Fibroblast of skin of right biceps (primary cell): Measurements from ENCODE around the gene MBTD1.
"Not testable (repeated sequence)": the region's sequence is repeated elsewhere in the genome, so short reads cannot be mapped to it uniquely, and the experiment has no call there.

Experiments
- DNase-seq: peaks from one replicate; pipeline ENCODE4 v3.0.0-alpha.2; 2013

The MBTD1 gene

DNA sequence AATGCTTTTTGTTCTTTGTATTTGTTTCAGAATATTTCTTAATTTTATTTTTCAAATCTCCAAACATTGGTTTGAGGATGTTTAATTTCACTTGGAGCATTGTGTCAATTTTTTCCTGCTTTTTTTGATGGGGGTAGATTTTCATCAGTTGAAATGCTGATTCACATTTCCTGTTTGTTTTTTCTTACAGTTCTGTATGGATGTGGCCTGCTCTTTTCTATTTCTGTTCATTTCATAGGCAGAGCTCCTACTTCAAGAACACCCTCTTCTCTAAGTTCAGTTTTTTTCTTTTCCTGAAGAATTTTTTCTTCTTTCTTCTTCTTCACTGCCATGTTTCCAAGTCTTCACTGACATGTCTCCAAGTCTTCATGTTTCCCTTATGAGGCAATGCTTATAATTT, 8.8 kb downstream of the MBTD1 start:
- DNase-seq: no peak

DNA sequence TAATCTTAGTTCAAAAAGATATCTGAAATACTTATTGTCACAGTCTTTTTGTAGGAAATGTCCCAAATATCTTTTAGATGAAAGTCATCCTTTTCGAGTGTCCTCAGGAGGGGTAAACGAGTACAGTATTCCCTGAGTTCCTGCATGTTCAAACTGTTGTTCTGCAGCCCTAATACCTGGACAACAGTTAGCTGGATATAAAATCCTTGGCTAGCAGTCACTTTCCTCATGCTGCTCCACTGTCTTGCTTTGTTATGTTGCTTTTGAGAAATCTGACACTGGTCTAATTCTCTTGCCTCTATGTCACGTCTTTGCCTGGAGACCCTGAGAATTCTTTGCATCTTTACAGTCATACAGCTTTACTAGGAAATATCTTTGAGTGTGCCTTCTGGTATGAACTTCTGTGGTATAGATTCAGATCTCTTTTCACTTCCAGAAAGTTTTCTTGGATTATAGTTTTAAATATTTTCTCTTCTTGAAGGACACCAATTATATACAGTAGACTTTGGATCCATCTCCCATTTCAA, 9.5 kb downstream of the MBTD1 start:
- DNase-seq: no peak

DNA sequence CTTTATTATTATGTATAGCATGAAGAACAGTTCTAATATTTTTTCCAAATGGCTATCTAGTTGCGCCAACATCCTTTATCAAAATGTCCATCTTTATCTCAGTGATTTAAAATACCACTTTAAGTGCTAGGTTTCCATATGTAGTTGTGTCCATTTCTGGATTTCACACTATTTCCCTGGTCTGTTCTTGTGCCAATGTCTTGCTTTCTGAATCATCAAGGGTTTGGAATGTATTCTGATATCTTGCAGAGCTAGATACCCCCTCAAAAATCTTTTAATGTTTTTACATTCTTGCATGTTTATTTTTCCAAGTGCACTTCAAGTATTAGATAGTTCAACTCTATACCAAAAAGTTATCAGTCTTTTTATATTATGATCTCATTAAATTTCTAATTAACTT, 14.3 kb downstream of the MBTD1 start:
- DNase-seq: no peak

DNA sequence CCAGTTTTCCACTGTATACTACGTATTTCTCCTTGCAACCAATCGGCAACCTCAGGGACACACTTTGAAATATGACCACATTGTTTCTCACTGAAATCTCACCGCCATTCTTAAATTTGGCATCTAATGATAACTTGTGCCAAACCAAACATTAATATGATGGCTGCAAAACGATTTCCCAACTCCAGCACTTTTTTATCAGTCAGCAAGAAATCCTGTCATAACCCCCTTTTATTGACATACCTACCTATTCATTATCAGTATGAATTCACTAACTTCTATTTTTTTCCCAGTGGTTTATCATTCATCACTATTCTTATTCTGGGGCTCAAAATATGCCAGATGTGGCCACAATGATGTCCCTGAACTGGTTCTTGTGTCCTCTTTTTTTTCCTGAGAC, 15.8 kb downstream of the MBTD1 start:
- no peak for DNase-seq

DNA sequence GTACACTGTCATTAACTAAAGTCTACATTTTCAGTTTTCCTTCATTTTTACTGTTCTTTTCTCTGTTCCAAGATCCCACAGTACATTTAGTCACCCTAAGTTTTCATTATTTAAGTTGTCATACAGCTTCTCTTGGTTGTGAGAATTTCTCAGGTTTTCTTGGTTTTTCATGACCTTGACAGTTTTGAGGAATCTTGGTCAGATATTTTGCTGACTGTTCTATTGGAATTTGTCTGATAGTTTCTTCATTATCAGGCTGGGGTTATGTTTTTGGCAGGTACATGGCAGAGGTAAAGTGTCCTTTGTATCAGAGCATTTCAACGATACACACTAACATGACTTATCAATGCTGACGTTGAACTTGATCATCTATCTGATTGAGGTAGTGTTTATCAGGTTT, 19.6 kb downstream of the MBTD1 start:
- DNase-seq: no peak

DNA sequence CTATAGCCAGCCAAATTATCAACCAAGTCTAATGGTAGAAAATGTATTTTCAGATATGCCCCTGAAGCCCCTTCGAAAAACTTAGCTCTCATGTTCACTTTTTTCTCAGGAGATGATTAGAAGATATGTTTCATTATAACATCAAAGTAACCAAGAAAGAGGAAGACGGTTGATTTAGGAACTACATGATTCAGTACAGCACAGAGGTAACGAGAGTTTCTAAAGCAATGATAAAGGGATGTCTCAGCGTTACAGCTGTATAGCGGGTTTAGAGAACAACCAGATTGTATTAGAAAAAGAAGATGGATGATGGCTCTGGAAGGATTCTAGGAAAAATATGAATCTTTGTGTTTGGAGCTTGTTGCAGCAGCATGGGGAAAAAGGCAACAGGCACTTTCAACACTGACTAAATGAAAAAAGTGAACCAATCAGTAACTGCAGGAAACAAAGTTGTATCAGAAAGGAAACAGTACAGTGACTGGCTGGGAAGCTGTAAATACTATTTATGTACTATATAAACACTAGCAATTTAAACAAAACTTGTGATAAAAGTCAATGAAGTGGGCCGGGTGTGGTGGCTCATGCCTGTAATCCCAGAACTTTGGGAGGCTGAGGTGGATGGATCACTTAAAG, 21.5 kb downstream of the MBTD1 start:
- no peak for DNase-seq

DNA sequence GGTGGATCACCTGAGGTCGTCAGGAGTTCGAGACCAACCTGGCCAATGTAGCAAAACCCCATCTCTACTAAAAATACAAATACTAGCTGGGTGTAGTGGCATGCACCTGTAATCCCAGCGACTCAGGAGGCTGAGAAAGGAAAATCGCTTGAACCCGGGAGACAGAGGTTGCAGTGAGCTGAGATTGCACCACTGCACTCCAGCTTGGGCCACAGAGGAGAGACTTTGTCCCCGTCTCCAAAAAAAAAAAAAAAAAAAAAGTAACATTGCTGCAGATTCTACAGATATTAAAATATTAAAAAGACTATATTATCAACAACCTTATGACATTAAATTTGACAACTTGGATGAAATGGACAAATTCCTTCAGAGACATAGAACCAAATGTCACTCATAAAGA, 25.7 kb downstream of the MBTD1 start:
- DNase-seq: no peak

DNA sequence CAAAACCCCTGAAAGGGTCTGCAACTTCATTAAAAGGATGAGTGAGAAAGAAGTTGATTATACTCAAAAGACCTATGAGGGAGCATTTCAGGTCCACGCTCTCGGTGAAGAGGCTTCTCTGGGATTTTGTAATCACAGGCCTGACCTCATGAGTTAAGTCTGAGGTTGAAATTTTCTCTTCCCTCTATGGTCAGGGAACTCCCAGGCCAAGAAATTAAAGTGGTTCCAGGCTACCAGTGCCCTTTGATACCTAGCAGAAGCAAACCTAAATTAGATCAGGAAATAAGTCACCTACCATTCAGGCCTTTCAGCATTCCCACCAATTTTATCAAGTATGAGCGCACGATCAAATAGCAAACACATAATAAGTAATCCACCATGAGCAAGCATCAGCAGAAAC, 27.9 kb downstream of the MBTD1 start:
- DNase-seq: no peak

DNA sequence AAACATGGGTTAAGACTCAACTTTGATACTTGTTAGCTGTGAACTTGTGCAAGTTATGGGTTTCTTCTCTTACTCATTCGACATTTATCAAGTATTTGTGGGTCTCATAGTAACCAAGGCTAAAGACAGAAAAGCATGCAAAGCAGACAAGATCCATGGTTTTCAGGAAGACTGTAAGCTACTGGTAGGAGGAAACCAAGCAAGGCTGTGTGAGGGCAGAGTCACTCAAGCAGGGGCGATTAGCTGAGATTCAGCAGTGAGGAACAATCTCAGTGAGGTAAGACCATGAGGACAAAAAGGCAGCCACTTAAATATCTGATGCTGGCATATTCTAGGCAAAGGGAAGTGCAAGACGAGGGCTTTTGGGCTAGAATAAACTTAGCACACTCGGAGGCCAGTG, 29.5 kb downstream of the MBTD1 start:
- DNase-seq: peak; percentile 6

DNA sequence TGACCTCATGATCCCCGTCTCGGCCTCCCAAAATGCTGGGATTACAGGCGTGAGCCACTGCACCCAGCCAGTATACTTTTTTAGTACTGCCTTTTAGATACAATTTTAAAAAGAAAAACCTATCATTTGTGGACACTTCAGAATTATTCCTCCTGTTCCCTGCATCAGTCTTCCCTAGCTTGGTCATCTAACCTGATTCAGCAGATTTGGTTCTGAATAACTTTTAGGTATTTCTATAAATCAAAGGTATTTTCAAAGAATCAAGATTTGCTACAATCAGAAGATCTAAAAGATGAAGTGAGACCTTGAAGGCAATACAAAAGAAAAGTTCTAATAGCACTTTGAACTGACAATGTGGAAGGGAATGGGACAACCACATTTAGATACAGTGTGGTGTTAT, 30.0 kb downstream of the MBTD1 start:
- no peak for DNase-seq

DNA sequence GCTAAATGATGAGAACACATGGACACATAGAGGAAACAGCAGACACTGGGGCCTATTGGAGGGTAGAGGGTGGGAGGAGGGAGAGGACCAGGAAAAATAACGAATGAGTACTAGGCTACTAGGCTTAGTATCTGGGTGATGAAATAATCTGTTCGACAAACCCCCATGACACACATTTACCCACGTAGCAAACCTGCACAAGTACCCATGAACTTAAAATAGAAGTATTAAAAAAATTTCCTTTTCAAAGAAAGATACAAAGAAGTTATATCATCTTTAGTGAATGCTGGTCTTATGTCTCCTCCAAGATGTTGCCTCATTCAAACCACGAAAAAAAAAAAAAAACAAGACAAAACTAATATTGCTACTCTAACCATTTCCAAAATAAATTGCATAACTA, 31.7 kb downstream of the MBTD1 start:
- DNase-seq: peak; percentile 63

DNA sequence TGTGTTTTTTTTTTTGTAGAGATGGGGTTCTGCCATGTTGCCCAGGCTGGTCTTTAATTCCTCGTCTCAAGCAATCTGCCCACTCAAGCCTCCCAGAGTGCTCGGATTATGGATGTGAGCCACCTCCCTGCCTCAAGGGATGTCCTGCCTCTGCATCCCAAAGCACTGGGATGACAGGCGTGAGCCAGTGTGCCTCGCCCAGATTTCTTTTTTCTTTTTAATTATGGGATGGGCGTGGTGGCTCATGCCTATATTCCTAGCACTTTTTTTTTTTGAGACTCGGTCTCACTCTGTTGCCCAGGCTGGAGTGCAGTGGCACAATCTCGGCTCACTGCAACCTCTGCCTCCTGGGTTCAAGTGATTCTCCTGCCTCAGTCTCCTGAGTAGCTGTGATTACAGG, 34.3 kb downstream of the MBTD1 start:
- DNase-seq: not testable (repeated sequence)

DNA sequence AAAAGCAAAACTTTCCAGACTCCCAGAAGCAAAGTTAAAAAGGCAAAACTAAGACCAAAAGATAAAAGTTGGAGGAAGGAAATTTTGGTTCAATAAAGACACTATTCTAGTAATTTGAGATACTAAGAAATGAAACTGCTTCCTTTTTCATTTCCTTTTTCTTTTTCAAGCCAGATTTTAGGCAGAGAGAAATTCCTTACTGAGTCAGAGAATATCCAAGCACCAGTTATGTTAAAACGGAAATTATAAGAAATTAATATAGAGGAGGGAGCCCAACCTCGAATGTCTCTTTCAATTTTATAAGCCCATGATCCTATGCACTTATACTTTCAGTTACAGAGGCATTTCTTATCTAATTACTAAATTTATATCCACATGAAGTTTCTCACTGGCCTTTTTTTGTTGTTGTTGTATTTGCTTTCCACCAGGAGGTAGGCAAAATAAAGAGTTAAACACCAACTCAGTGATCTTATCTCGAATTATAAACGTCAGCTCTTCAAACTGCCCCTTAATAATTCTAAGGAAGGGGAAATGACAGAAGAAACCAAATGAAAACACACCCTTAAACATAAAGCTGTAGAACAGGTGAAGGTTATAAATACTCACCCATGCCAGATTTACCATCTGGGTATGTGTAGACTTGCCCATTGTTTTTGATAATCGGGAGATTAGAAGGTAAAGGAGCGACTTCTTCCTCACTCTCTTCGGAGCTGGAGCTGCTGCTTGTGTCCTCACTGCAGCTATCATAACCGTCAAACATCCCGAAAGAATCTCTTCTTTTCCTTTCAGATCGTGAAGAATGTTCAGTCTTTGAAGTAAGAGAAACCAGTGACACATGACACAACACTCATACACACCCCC, 35.2 kb downstream of the MBTD1 start:
- no peak for DNase-seq

DNA sequence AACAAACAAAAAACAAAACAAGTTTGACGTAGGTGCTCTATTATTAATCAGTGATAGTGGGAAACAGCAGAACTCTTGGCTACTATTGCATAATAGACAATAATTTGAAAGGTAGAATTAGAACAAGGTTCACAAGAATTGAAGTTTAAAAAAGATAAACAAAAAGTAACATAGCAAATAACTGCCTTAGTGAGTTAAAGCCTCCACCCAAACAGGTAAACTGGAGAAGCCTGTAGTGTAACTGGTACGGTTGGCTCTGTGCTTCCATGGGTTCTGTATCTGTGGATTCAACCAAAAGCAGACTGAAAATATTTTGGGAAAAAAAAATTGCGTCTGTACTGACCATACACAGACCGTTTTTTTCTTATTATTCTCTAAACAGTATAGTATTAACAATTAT, 38.5 kb downstream of the MBTD1 start:
- DNase-seq: no peak

DNA sequence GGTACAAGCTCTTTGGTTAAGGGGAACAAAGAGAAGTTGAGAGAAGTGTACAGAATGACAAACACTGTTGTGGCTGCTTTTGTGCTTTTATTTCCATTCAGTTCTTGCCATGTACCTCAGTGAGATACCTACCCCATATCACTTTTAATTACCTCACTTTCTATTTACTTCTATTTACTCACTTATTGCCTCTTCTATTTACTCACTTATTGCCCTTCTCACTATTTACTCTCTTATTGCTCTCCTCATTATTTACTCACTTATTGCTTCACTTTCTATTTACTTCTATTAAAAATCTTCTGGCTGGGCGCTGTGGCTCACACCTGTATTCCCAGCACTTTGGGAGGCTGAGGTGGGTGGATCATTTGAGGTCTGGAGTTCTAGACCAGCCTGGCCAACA, 41.9 kb downstream of the MBTD1 start:
- no peak for DNase-seq

DNA sequence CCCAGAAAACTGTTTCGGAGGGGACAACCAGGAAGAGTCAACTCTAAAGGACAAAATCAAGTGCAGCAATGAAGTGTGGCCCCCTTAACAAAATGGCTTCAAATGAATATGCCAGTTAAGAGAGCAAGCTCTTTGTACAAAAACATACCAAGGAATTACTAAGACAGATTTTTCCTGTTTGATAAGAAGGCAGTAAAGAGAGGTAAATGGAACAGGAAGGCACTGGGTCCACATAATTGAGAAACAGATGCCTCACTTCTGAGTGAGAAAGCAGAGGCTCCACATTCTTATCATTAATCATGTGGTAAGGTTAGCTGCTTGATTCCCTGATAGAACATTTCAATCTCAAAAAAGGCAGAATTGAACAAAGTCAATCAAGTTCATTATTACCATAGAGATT, 44.9 kb downstream of the MBTD1 start:
- DNase-seq: no peak

DNA sequence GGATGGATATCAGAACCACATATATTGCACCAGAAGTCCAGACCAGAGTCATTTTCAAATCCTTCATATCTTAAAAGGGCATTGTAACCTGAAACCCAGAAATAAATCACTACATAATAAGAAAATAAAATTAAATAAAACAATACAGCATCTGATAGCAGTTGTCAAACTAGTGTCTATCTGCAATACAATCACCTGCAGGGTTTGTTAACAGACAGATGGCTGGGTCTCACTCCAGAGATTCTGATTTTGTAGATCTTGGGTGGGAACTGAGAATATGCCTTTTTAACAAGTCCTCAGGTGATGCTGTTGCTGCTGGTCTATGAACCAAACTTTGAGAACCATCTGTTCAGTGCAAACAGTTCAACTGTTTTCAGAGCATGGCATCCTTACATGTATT, 56.0 kb downstream of the MBTD1 start:
- DNase-seq: no peak

DNA sequence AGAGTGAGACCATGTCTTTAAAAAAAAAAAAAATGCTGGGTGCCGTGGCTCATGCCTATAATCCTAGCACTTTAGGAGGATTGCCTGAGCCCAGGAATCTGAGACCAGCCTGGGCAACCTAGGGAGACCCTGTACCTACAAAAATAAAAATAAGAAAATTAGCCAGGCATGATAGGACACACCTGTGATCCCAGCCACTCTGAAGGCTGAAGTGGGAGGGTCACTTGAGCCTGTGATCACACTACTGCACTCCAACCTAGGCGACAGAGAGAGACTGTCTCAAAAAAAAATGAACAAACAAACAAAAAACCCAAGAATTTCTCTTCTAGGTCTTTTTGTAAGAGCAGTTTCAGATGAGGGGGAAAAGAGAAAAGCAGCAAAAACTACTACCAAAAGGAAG, 59.0 kb downstream of the MBTD1 start:
- no peak for DNase-seq

DNA sequence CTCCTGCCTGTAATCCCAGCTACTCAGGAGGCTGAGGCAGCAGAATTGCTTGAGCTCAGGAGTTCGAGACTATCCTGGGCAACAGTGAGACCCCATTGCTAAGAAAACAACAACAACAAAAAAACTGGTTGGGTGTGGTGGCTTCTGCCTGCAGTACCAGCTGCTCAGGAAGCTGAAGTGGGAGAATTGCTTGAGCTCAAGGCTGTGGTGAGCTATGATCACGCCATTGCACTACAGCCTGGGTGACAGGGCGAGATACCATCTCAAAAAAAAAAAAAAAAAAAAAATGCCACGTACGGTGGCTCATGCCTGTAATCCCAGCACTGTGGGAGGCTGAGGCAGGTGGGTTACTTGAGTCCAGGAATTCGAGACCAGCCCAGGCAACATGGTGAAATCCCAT, 59.6 kb downstream of the MBTD1 start:
- no peak for DNase-seq

DNA sequence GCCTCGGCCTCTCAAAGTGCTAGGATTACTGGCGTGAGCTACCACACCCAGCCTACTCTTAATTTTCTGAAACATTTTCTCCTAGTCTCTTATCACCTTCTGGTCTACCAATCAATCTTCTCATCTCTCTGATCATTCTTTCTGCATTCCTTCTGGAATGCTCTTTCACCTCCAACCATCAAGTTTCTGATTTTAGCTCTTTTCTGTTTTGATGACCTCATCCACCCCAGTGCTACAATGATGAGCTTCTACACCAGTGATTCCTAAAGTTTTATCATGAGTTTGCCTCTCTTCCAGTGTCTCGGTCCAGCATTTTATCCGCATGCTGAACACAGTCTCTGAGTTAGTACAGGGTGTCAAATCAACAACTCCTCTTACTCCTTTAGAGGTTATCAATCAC, 62.1 kb downstream of the MBTD1 start:
- no peak for DNase-seq

DNA sequence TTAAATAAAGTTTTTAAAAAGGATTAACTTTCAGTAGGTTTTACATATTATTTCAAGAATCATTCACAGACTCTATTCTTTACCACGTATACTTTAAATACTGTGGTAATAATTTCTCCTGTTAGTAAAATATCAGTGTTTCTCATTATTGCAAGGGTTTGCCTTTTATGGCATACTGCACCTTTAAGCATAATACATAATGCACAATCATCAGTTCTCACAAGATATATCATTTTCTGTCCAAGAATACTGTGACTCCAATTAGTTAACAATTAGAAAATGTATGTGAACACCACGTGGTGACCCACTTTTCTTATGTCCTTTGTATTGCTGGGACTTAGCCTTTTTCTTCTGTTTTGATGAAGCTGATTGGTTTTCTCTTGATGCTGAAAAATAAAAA, 68.0 kb downstream of the MBTD1 start:
- no peak for DNase-seq

DNA sequence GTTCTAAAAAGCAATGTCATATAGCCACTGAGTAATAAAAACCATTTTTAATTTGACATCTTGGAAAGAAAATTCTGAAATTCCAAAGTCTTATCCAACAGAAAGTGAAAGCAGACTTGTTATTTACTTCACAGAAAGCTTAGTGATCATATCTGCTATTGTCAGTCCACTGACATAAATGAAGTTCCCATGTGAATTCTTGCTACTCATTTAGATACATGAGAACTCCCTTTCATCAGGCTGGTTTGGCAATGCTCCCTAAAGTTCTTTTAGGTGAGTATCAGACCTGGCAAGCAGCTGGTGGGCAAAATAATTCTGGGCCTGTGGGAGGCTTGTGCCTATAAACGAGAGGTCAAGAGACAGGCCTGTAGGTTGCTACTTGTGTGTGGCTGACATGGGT, 70.2 kb downstream of the MBTD1 start:
- no peak for DNase-seq

DNA sequence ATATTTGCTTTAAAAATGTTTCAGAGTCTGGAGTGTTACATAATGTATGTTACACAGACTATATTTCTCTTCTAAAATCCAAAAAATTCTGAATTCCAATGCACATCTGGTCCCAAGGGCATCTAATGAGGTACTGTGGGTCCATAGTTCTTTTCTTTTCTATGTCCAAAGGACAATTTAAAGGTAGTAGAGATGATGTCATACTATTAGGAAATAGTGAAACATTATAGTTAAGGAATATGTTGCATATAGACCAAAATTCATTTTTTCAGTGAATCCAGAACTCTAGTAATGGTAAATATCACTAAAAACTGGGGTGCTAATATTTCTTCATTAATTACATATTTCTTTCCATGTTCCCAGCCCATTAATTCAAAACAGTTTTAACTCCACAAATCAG, 70.7 kb downstream of the MBTD1 start:
- no peak for DNase-seq

DNA sequence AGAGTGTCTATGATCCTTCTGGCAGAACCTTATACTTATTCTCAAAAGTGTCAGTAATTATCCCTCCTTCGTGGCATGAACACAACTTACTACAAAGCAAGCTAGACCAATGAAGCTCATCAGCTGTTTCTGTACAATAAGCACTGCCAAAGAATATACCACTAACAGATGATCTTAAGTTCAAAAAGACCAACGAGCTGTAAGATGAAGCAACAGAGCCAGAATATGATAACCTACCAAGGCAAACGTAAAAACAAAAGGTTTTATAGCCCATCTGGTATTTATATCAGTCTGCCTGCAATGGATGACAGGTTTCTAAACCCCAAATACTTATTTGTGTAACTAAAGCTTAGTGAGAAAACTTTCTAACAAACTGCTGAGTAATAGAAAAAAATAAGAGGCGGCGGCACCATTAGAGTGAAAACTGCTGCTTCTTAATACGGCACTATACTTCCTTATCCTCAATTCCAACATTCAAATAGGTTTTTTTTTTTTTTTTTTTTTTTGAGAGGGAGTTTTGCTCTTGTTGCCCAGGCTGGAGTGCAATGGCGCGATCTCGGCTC, 71.5 kb downstream of the MBTD1 start:
- DNase-seq: no peak
